Measurements from ENCODE around the gene TMEM123. TPM values are rescaled to one million over a fixed set of nuclear protein-coding genes. Genes with fewer than 3 reads are reported as not detected.

TMEM123 gene
- total and polyA plus RNA-seq, 2 of the 13 experiments (the other 11 are each of a cell fraction or from before 2014, with no cell fraction given): 365 to 2,761 TPM

- TF ChIP-seq ZNF580 (CRISPR knock-in tag; IDR thresholded peaks at IDR 0.05; ENCODE audit: borderline replicate concordance, low read depth): no peak
- TF ChIP-seq FOXO4 (CRISPR knock-in tag; conservative IDR thresholded peaks at IDR 0.05): peak; percentile 85; the same call in 1 of the 2 replicates
- no peak for TF ChIP-seq CHD4 (IDR thresholded peaks at IDR 0.05; ENCODE audit: borderline replicate concordance, low read length)
- TF ChIP-seq IKZF5 (CRISPR knock-in tag; IDR thresholded peaks at IDR 0.05): peak; percentile 22
- no peak; the same call in 1 of the 2 replicates for TF ChIP-seq HOMEZ (CRISPR knock-in tag; IDR thresholded peaks at IDR 0.05; ENCODE audit: low read depth)
- no peak; the same call in 1 of the 2 replicates for TF ChIP-seq ZNF256 (CRISPR knock-in tag; conservative IDR thresholded peaks at IDR 0.05)
- TF ChIP-seq TFE3 (CRISPR knock-in tag; IDR thresholded peaks at IDR 0.05): no peak; the same call in 1 of the 2 replicates
- peak; percentile 82; the same call in 1 of the 2 replicates for TF ChIP-seq ZSCAN29 (CRISPR knock-in tag; conservative IDR thresholded peaks at IDR 0.05)
- TF ChIP-seq SKI (IDR thresholded peaks at IDR 0.05; ENCODE audit: partially characterized antibody): no peak
- no peak for TF ChIP-seq IKZF1 (IDR thresholded peaks at IDR 0.05)
- TF ChIP-seq ZNF451 (CRISPR knock-in tag; IDR thresholded peaks at IDR 0.05): peak; percentile 81
- 0 out of 2 replicates have a peak, but pooled peaks have one; percentile 62 for TF ChIP-seq EEA1 (CRISPR knock-in tag; IDR thresholded peaks at IDR 0.05; ENCODE audit: borderline replicate concordance)
- TF ChIP-seq PHF8 (CRISPR knock-in tag; IDR thresholded peaks at IDR 0.05): peak; percentile 68
- no peak for TF ChIP-seq ZFYVE20 (CRISPR knock-in tag; IDR thresholded peaks at IDR 0.05; ENCODE audit: borderline replicate concordance, low read depth)
- TF ChIP-seq ZNF382 (CRISPR knock-in tag; IDR thresholded peaks at IDR 0.05; ENCODE audit: borderline replicate concordance): no peak
- no peak for TF ChIP-seq NFE2 (CRISPR knock-in tag; IDR thresholded peaks at IDR 0.05)
- TF ChIP-seq CSRNP2 (CRISPR knock-in tag; conservative IDR thresholded peaks at IDR 0.05; ENCODE audit: low read depth): no peak
- TF ChIP-seq, protein P1, sequence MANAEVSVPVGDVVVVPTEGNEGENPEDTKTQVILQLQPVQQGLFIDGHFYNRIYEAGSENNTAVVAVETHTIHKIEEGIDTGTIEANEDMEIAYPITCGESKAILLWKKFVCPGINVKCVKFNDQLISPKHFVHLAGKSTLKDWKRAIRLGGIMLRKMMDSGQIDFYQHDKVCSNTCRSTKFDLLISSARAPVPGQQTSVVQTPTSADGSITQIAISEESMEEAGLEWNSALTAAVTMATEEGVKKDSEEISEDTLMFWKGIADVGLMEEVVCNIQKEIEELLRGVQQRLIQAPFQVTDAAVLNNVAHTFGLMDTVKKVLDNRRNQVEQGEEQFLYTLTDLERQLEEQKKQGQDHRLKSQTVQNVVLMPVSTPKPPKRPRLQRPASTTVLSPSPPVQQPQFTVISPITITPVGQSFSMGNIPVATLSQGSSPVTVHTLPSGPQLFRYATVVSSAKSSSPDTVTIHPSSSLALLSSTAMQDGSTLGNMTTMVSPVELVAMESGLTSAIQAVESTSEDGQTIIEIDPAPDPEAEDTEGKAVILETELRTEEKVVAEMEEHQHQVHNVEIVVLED (CRISPR knock-in tag; IDR thresholded peaks at IDR 0.05; ENCODE audit: borderline replicate concordance): peak; percentile 46; the same call in 1 of the 2 replicates
- no peak for TF ChIP-seq ZNF879 (CRISPR knock-in tag; IDR thresholded peaks at IDR 0.05)
Measured at GRCh38 chr11:102452461-102453301, at the start of gene TMEM123 (continued).

Measured in HepG2 (cell line).